ENCODE results near the gene CLCN3. TPM values are rescaled to one million over a fixed set of nuclear protein-coding genes. Genes with fewer than 3 reads are reported as not detected.

Gene CLCN3
- total and polyA plus RNA-seq, 10 of the 15 experiments (the other 5 are each of a cell fraction or from before 2014, with no cell fraction given) = 4.0 to 22.8 (median 11.8) TPM

- ChIA-PET SMC1A (ENCODE audit: uncharacterized antibody, unreplicated experiment) (interaction anchor here (1.1 kb wide), 1 partner anchor 28 kb away, joined by 3 read pairs; no protein-coding TSS in a partner anchor), CTCF (interaction anchor here (1.7 kb wide), 1 partner anchor 10 kb away, joined by 4 read pairs; no protein-coding TSS in a partner anchor), POLR2A (interaction anchor here (0.7 kb wide), 1 partner anchor 24 kb away, joined by 4 read pairs; no protein-coding TSS in a partner anchor), RAD21 (ENCODE audit: unreplicated experiment) (no interaction called here)
- Histone ChIP-seq H4K20me1 (ENCODE audit: control insufficient read depth, insufficient read depth) (no peaks in the 10 kb centered on the region), H3K4me2 (ENCODE audit: control insufficient read depth, insufficient read depth) (no peak overlapping the region), H3K79me2 (ENCODE audit: control insufficient read depth, insufficient read depth, low read length) (peaks cover 19% of the 10 kb centered on the region), H3K9ac (ENCODE audit: control insufficient read depth, insufficient read depth, low read length) (no peak overlapping the region), H3K4me3 (no peak overlapping the region), H3K4me1 (ENCODE audit: control insufficient read depth, insufficient read depth, low read length) (peaks cover 3% of the 10 kb centered on the region), H3K27me3 (replicated peaks in 1 of 2; ENCODE audit: control insufficient read depth in 2 of 2, insufficient read depth in 2 of 2, low read length in 1 of 2) (no peaks in the 10 kb centered on the region), H3K9me3 (replicated peaks; ENCODE audit: control insufficient read depth, insufficient read depth, low read length) (no peaks in the 10 kb centered on the region; the same call in 1 of the 3 replicates), H2AFZ (ENCODE audit: control insufficient read depth, low read depth, low read length) (no peak overlapping the region), H3K36me3 (ENCODE audit: control insufficient read depth in 2 of 2, insufficient read depth in 2 of 2, low read length in 1 of 2) (0 out of 4 replicates have a peak, but pooled peaks cover 0 to 2% of the 10 kb centered on the region in 2 experiments), H3K27ac (ENCODE audit: control insufficient read depth, insufficient read depth) (no peak overlapping the region)
- no TSS peak for BruUV-seq (replicated peaks)
- intact Hi-C loops (cut with micrococcal nuclease; ENCODE audit: unreplicated experiment) = no loop called here
- DNase-seq (ENCODE audit: low read depth, low spot score) = no peak
- TF ChIP-seq CBX5 (IDR thresholded peaks at IDR 0.05; ENCODE audit: low read depth) (no peak), LARP7 (IDR thresholded peaks at IDR 0.05) (no peak), WRNIP1 (IDR thresholded peaks at IDR 0.05; ENCODE audit: borderline replicate concordance, low read depth, low read length) (no peak), IRF4 (IDR thresholded peaks at IDR 0.05; ENCODE audit: low read depth, low read length) (no peak), EZH2 (IDR thresholded peaks at IDR 0.05; ENCODE audit: borderline replicate concordance, control insufficient read depth, low read depth, low read length) (no peak), RB1 (IDR thresholded peaks at IDR 0.05; ENCODE audit: borderline replicate concordance) (no peak), HCFC1 (IDR thresholded peaks at IDR 0.05; ENCODE audit: low read length) (no peak), JUND (IDR thresholded peaks at IDR 0.05; ENCODE audit: low read depth, low read length) (no peak), PRDM15 (CRISPR knock-in tag; IDR thresholded peaks at IDR 0.05) (no peak), YBX1 (IDR thresholded peaks at IDR 0.05) (no peak), ASH2L (IDR thresholded peaks at IDR 0.05; ENCODE audit: borderline replicate concordance, low read depth) (no peak)
- ATAC-seq = no peak
- FAIRE-seq = no peak
- in situ Hi-C loops (cut with MboI) = no loop called here
- 100% methylated on average over 2 of the region's 2 CpGs for WGBS (ENCODE audit: insufficient coverage, insufficient replicate concordance, low lambda C conversion rate, missing lambda C conversion rate)
Observed at GRCh38 chr4:169663402-169663801, 43.0 kb downstream of the CLCN3 start.
